Renal cortical epithelial cell (primary cell): ENCODE measurements around the gene DENND1A. TPM values are rescaled to one million over a fixed set of nuclear protein-coding genes. Genes with fewer than 3 reads are reported as not detected.
A peak's percentile ranks its signal among the peaks of the same experiment; 100 is the strongest.

Experiments
- DNase-seq: peaks from one replicate; pipeline ENCODE4 v3.0.0-alpha.2; 2011; ENCODE audit warnings: low read depth
- total RNA-seq: library from RNA; depleted of rRNA; stranded (reverse); fragments of >200 nt; gene quantifications from 2 replicates; pipeline ENCODE4 v1.2.3, GENCODE V29; 2014

The DENND1A gene
- total RNA-seq, 1 donor from 2014 or later, result 21.5 TPM

DNA sequence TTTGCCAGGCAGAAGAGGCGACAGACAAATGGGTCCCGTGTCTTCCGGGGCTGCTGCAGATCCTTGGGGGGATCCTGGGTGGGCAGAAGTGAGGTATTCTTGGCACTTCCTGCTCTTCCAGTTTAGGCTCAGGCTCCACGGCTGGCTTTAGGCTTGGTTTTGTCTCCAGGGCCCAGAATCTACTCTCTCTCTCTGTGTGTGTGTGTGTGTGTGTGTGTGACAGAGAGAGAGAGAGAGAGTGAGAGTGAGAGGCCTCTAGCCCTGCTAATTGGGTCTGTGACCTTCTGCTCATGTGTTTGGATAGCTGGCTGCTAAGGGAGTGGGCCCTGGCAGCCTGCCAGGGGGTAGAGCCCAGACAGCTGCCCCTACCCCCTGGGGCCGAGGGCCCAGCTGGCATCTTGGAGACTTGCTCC, 534.6 kb downstream of the DENND1A start:
- DNase-seq, result no peak

GRCh38 chr9:123394291-123395235, 535.4 kb downstream of the DENND1A start:
- no peak for DNase-seq

DNA sequence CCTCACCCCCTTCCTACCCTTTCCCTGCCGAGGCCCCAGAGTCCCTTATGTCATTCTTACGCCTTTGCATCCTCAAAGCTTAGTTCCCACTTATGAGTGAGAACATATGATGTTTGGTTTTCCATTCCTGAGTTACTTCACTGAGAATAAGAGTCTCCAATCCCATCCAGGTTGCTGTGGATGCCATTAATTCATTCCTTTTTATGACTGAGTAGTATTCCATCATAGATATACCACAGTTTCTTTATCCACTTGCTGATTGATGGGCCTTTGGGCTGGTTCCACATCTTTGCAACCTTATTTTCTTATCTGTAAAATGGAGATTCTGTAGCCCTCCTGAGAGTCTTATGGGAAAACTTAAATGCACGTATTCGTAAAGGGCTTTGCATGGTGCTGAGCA, 537.1 kb downstream of the DENND1A start:
- no peak for DNase-seq

DNA sequence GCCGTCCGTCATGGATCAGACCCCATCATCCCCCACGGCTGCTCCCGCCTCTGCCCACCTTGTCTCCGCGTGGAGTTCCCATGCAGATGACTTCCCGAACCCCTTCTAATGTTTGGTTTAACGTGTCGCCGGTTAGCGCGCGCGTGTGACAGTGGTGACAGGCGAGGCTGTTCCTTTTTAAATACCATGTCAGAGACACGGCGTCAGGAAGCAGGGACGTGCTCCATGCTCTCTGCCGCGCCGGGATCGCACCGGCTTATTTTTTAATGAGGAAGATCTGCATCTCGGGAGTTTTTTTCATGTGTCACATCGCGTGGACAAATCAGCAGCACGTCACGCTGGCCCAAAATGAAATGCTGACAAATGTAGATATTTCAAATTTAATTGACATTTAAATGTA, 538.0 kb downstream of the DENND1A start:
- no peak for DNase-seq

DNA sequence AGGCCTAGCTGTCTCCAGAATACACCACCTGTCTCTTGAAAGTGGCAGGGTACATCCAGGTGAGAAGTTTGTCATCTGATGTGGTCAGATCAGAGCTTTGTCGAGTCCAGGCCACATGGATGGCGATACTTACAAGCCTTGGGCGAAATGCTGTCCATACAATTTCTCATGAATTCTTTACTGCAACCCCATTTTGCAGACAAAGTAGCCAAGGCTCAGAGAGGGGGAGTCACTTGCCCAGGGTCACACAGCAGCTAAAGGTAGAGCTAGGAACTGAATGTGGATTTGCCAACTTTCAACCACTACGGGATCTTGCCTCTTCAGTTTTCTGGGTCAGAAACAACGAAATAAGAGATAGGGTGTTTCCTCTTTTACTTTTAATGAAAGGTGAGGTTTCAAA, 538.7 kb downstream of the DENND1A start:
- no peak for DNase-seq

DNA sequence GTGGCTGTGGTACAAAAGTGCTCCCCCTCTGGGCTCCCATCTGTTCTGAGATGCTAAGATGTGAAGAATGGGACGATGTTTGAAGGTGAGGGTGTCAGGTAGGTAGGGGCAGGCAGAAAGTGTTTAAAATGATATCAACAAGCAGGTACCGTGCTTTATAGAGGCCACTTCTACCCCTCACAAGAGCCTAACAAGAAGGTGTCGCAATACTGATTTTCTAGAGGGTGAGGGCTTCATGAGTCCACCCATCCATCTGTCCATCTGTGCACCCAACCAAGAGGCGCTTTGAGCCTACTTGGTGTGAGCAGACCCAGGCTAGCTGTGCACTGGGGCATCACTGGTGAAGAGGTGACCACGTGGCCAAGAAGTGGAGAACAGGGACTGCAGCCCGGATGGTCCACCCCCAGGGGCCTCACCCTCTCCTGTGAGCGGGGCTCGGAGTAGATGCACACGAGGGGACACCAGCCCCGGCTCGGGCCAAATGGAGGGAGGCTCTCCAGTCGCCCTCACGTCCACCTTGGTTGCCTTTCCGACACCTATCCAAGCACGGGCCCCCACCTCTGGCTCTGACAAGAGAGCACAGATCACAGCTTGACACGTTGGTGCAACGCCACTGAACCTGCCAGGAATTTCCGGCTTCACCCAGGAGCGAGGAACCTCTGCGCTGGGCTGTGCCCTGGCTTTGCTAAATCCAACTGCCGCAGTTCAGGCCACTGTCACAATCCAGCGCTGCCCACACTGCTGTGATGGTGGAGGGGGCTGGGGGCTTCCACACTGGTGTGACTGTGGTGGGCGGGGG, 539.4 kb downstream of the DENND1A start:
- DNase-seq, result no peak

GRCh38 chr9:123389698-123390097, 540.2 kb downstream of the DENND1A start:
- no peak for DNase-seq

DNA sequence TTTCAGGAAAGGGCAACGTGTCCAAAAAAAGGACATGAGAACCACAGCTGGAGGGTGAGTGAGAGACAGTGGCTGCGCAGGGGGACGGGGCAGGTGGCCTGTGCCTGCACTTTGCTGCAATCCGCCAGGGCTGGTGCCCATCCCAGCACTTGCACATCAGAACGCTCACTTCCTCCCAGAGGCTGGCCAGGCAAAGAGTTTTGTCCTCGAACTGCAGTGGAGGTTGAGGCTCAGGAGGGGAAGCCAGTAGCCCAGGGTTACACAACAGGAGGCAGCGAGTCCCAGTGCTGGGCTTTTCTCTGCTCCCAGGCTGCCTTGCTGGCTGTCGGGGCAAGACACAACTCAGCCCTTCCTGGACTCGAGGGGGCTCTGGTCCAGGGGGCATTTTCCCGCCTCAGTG, 540.9 kb downstream of the DENND1A start:
- no peak for DNase-seq

GRCh38 chr9:123387686-123388085, 542.2 kb downstream of the DENND1A start:
- DNase-seq, result no peak

DNA sequence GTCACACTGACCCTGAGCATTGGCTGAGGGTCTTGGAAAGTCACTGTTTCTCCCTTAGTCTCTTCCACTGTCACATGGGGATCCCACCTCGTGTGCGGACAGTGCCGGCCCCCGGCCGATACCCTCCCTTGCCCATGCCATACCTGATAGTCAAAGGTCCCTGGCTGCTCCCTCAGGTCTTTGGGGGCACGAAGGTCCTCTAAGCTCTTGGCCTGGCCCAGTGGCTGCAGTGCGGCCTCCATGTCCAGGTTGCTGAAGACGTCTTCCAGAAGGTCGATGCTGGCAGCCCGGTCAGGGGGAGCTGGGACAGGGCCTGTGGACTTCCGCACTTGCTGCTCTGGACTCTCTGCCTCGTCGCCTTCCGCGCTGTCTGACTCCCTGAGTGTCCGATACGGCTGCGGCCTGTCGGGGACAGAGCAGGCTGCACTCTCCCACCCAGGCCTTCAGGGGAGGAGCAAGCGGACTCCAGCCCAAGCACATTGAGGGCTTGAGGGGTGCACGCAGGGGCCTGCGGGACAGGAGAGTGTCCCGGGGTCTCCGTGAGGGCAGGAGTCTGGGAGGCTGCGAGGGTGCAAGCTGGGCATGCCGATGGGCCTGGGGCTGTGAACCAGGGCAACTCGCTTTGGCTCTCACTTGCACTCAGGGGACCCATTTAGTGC, 546.3 kb downstream of the DENND1A start:
- no peak for DNase-seq

- no peak for DNase-seq
Observed at GRCh38 chr9:123382653-123383511, 547.0 kb downstream of the DENND1A start.

GRCh38 chr9:123380852-123381705, 548.8 kb downstream of the DENND1A start:
- DNase-seq, result no peak

- DNase-seq, result no peak
Observed at GRCh38 chr9:123378956-123379660, 550.8 kb downstream of the DENND1A start.

DNA sequence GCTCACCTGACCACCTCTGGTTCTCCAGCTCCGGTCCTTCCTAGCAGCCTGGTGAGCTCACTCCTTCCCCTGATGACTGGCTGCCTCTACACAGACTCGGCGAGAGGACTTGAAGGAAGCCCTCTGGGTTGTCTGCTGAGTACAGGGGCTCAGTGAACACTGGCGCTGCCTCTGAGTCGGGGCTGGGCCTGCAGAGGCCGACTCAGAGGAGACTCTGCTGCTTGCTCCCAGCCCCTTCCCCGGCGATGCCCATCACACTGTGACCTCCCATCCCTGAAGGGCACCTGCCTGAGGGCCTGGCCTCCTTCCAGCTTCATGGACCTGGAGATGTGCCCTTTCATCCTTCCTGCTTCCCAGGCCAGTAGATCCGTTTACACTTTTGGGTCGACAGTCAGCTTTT, 551.9 kb downstream of the DENND1A start:
- peak; percentile 31 for DNase-seq

DNA sequence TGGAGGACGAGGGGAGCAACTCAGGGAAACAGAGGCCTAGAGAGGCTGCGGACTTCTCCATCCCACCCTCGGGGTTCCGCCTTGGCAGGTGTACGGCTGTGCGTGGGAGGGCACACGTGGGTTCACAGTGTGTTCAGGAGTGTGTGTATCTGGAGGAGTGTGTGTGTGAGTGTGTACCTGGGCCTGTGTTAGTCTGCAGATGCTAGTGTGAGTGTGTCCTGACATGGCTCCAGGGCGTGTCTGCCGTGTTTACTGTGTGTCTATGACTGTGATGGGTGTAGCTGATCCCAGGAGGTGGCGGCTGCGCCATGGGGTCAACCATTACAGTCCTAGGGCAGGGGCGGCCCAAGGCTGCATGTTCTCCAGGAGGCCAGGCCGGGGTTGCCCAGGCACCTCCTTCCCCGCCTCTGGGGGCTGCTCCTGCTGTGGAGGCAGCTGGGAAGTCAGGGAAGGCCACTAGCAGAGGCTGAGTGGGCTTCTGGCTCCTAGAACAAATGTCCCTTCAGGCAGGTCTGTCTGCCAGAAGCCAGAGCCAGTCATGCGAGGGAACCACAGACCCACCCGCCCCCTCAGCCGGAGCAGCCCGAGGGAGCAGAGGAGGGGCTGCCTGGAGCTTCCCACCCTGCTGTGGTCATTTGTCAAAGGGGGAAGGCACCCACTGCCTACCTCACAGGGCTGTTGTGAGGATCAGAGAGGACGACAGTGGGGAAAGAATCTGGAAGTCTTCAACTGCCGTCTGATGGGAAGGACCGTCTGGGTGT, 552.5 kb downstream of the DENND1A start:
- DNase-seq, result peak; percentile 45

DNA sequence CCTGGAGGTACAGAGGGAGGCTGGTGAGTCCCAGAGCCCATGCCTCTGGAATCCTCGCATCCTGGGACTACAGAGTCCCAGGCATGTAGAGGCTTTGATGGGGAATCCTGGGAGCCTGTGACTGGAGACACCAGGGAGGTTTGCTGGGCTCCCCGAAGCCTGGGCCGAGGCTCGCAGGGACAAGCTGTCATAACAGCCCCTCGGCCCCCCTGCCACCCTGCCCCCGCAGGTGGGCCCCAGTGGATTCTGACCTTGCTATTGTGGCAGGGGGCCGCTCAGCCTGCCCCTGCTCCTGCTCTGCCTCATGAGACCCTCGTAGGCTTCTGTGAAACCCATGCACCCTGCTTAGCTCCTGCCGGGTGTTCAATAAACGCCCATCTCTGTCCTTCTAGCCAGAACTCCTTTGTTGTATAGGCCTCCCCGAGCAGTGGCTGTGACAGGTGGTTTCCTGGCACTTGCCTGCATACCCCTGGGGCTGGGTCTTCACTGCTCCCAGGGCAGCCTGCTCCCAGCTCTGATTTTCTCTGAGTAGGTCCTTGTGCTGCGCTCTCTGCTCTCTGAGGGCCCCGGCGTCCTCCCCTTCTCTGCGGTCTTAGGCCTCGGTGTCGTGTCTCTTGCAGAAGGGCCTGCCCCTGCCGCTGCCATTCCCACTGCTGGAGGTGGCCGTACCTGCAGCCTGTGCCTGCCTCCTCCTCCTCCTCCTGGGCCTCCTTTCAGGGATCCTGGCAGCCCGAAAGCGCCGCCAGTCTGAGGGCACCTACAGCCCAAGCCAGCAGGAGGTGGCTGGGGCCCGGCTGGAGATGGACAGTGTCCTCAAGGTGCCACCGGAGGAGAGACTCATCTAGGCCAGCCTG, 553.5 kb downstream of the DENND1A start:
- no peak for DNase-seq

DNA sequence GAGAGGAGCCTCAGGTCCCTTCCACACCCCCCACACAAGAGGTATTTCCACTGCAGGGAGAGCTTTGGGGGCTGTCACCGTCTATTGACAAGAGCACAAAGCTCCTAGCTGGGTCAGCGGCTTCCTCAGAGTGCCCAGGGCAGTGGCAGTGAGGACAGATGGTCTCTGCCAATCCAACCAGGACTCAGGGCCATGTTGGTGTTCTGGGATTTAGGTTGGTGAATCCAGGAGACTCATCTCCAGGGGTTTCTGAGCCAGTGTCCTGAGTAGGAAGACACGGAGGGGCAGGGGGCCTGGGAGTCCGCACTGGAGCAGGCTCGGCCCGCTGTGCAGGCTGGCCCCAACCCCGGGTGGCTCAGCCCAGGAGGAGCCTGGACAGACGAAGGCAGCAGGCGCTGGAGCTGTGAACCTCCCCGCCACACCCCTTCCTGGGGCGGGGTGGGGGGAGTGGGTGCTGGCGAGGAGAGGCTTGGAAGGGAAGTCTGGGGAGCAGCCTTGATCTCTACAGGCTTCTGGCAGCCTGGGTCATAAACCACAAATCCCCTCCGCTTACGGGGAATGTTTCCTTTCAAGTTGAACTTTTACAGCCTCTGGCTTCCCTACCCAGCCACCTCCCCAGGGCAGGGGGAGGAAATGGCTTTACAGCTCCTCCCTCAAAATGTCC, 554.3 kb downstream of the DENND1A start:
- peak; percentile 78 for DNase-seq
